NCI-H446 treated with DMSO at 0.1 percent for 48 hours (cell line): ENCODE results near the gene TRIM46.
A peak's percentile ranks its signal among the peaks of the same experiment; 100 is the strongest.
"Not testable (repeated sequence)": the region's sequence is repeated elsewhere in the genome, so short reads cannot be mapped to it uniquely, and the experiment has no call there.

Experiments
- DNase-seq: peaks from one replicate; lab custom pipeline; 2025; lab: John Stamatoyannopoulos, UW

TRIM46 gene

GRCh38 chr1:155139895-155140629 is 33.6 kb upstream of the TRIM46 start, which contains the start of gene DPM3:
DPM3 (minus strand) TSS chr1:155140531; CDS start chr1:155140240, 291 bp downstream.
- peak; percentile 66 for DNase-seq

- DNase-seq: no peak
These were observed 33.1 kb upstream of the TRIM46 start for GRCh38 chr1:155140630-155140953.

- DNase-seq: no peak
These were observed 31.9 kb upstream of the TRIM46 start for GRCh38 chr1:155141749-155142148.

- no peak for DNase-seq
These were observed 28.2 kb upstream of the TRIM46 start for GRCh38 chr1:155145491-155145890.

GRCh38 chr1:155155996-155156643 is 17.5 kb upstream of the TRIM46 start:
- not testable (repeated sequence) for DNase-seq

GRCh38 chr1:155158991-155159390 is 14.7 kb upstream of the TRIM46 start:
- DNase-seq: no peak

- no peak for DNase-seq
These were observed 13.5 kb upstream of the TRIM46 start for GRCh38 chr1:155160128-155160527.

- not testable (repeated sequence) for DNase-seq
These were observed 11.0 kb upstream of the TRIM46 start for GRCh38 chr1:155162631-155163030.

GRCh38 chr1:155163785-155164184 is 9.9 kb upstream of the TRIM46 start:
- not testable (repeated sequence) for DNase-seq

GRCh38 chr1:155164625-155165024 is 9.0 kb upstream of the TRIM46 start:
- not testable (repeated sequence) for DNase-seq

GRCh38 chr1:155166051-155166470 is 7.6 kb upstream of the TRIM46 start:
- no peak for DNase-seq

- DNase-seq: no peak
These were observed 7.0 kb upstream of the TRIM46 start for GRCh38 chr1:155166471-155167165.

- DNase-seq: peak; percentile 54
These were observed 6.2 kb upstream of the TRIM46 start for GRCh38 chr1:155167166-155168104.

- DNase-seq: not testable (repeated sequence)
These were observed 5.6 kb upstream of the TRIM46 start for GRCh38 chr1:155168105-155168445.

GRCh38 chr1:155168456-155169210 is 5.0 kb upstream of the TRIM46 start:
- no peak for DNase-seq

GRCh38 chr1:155169541-155169940 is 4.1 kb upstream of the TRIM46 start:
- DNase-seq: no peak

GRCh38 chr1:155170101-155170785 is 3.4 kb upstream of the TRIM46 start:
- no peak for DNase-seq

- DNase-seq: no peak
These were observed 2.8 kb upstream of the TRIM46 start for GRCh38 chr1:155170806-155171205.

- no peak for DNase-seq
These were observed 1.6 kb upstream of the TRIM46 start for GRCh38 chr1:155171836-155172731.
